ENCODE results near the gene SOX21. TPM values are rescaled to one million over a fixed set of nuclear protein-coding genes. Genes with fewer than 3 reads are reported as not detected.

The SOX21 gene
- total RNA-seq, 1 experiment from 2014 or later = 0.32 TPM

DNA sequence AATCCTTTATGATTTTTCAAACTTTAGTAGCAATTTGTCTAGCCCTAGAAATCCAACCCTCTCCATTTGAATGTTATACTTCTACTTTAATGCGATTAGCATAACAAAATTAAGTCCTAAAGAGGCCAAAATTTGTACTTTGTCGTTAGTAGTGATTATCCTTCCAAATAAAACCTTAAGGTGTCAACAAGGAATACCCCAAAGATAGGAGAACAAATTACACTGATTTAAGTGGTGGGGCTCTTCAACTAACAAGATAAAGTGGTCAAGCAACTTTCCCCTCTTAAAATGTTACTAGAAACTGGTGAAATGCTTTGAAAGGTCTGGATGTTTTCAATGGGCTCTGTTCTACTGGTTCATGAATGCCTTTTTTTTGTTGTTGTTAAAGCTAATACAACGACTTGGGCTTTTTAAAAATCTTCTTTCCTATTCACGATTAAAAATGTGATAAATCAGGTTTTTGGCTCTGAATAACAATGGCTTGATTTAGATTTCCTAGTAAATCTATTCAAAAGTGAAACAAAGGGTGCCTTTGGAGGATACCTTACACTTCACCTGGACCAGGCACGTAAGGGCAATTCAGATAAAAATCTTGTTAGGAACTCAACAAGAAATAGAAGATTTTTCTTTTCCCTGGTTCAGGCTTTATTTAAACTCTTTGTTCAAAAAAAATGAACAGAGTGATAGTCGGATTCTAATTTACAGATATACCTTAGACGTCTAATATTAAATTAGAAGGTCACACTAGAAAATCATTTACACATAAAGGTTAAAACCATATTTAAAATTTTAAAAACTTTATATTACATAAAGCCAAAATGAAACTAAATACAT, 3.1 kb downstream of the SOX21 start:
- no peak for DNase-seq (ENCODE audit: low read depth)

DNA sequence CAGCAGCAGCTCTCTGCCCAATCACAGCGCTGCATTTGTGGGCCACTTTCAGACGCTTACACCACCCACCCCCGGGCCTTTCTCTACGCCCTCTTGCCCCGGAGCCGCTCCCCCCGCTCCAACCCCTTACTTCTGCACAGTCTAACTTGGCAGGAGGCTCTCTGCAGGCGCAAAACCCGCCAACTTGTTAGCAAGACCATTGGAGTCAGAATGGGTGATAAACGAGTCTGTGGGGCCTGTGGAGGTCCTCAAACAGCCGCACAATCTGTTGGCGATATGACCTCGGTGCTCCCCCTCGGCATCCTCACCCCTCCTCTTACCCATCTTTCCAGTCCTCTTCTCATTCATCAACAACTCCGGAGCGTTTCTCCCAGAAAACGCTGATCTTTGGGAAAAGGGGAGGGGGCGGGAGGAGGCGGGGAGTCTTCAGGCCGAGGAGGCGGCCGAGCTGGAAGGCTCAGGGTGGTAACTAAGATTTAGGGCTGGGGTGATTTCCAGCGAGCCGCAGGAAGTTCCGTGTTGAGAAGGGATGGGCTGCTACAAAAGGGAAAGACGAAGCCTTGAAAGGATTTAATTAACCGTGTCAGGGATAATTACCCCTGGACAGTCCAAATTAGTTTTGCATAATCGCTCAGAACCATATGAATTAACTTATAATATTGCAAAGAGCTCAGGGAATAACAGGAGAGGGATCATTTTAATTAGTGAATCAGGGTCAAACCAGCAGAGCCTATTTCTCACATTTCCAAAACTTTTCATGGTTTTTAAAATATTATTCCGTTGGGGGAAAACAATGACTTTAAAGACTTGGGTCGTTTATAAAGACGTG, 4.1 kb downstream of the SOX21 start:
- no peak for DNase-seq (ENCODE audit: low read depth)

DNA sequence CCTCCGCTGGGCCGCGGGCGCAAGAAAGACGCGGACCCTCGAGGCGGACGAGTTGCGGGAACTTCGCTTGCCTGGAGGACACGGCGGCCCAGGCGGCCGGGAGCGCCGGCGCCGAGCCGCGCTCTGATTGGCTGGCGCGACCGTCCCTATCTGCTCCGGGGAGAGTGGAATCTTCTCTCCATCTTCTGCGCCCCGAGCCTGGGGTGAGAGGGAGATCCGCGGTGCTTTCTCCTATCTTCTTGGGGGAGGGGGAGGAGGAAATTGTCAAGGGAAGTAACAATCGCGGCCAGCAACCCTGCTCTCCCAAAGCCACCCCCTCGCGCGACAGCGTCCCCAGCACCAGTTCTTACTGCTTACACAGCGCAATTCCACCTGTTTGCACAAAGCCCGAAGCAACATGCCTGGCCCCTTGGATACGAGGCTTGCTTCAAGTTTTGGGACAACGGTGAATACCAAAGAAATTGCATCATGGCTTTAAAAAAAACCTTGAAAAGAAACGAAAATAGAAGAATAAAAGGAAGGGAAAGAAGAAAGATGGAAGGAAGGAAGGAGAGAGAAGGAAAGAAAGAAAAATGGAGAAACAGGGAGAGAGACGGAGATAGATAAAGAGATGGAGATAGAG, 4.8 kb downstream of the SOX21 start:
- no peak for DNase-seq (ENCODE audit: low read depth)

DNA sequence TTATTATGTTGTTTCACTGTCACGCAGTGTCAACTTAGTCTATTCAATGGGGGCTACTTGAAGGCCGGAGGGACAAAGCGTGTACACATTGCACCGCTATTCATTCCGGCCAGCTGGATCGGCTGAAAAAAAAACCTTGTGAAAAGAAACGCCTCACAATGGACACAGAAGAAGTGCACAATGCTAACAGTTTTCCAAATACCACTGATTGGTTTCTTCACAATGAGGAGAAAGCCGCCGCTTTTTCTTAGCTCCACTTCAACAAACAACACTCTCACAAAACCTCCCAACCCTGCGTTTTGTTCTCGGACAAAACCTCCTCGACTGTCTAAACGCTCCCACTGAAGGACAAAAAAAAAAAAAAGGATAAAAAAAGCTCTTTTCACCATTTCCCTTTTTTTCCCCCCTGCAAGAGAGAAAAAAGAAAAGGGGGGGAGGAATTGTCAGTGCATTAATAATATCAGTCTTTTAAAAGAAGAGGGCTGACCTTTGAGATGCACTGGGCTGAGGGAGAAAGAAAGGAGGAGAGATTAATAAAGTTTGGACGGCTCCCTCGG, 5.4 kb downstream of the SOX21 start:
- DNase-seq (ENCODE audit: low read depth) = no peak

GRCh38 chr13:94706101-94706842, 6.1 kb downstream of the SOX21 start:
- no peak for DNase-seq (ENCODE audit: low read depth)

GRCh38 chr13:94705081-94706030, 7.0 kb downstream of the SOX21 start:
- no peak for DNase-seq (ENCODE audit: low read depth)

- no peak for DNase-seq (ENCODE audit: low read depth)
Measured at GRCh38 chr13:94704377-94705080, 7.8 kb downstream of the SOX21 start.

GRCh38 chr13:94703721-94704314, 8.5 kb downstream of the SOX21 start:
- DNase-seq (ENCODE audit: low read depth) = no peak

DNA sequence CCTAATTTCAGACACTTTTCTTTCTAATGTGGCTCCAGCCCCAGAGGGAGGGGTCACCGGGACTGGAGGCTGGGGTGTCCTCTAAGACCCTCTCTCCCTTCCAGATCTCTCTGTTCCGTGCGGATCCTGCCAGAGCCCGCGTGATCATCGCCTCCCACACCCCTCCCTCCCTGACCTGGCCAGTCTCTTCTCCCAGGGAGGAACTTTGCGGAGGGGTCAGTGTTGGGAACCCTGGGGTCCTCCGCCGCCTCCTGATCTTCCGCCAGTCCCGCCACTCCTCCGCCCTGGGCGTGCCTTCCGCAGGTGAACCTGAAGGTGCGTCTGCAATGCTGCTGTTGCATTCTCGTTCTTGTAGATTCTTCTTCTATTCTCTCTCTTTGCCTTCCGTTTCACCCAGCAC, 9.1 kb downstream of the SOX21 start:
- no peak for DNase-seq (ENCODE audit: low read depth)

GRCh38 chr13:94702181-94703041, 9.9 kb downstream of the SOX21 start:
- no peak for DNase-seq (ENCODE audit: low read depth)

DNA sequence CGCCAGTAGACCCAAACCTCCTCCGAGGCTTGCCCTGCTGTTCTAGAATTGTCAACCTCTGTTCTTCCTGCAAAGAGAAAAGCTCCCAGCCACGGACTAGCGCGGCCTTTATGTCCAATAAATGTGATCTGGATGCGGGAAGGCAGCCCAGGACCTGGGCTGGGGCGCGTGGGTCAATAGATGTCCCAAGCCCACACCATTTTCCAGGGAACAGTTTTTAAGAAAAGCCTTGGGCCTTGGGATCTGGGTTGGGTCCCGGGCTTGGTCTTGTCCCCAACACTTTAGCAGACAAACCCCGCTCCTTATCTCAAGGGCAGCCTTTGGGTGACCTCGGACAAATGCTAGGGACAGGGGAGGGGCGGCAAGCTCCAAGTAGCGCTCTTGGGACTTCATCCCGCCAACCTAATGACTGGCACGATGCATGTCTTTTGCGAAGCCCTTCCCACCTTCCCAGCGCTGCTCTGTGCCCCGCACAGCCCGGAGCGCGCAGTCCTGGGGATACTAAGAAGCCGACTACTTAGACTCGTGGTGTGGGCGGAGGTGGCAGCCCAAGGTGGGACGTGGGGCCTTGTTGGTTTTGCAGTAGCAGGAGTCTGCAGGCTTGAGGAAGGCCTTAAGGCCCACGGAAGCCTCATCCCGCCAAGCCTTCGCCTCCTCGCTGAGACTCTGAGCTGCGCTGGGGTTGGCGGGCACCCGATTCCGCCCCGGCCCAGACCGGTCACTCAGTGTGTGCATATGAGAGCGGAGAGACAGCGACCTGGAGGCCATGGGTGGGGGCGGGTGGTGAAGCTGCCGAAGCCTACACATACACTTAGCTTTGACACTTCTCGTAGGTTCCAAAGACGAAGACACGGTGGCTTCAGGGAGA, 10.8 kb downstream of the SOX21 start:
- no peak for DNase-seq (ENCODE audit: low read depth)

DNA sequence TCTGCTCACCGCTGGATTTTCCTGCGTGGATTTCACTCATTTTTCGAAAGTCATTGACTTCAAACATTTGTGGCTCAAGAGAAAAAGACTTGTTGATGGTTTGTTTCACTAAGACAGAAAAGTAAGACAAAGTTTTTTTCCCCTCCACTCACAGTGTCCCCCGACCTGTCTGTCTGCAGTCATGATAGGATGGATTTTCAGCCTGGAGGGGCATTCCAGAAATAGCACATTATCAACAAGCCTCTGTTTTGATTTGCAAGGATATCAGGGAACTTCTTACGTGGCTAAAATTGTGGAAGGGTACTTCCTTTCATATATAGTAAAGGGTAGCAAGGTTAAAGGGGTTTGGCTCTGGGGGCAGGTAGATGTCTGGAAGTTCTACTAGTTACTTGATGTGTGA, 11.8 kb downstream of the SOX21 start:
- DNase-seq (ENCODE audit: low read depth) = no peak

DNA sequence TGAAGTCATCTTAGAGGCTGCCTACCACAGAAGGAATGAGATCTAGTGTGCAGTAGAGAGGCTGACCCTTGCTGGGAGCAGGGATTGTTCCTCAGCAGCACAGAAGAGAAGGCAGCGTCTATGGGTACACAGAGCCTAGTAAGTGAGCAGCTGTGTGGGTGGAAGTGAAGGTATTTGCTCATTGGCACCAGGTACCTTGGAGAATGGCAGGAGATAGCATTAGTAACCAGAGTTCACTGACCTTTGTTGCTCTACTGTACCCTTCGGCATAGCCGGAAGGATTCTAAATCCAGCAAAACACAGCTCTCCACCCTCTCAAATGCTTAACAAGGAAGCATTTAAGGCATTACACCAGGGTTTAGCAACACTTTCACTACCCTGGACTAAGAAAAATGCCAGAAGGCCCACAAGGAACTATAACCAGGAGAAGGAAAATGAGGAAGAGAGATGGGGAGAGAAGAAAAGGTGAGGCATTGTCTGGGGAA, 12.3 kb downstream of the SOX21 start:
- DNase-seq (ENCODE audit: low read depth) = no peak

DNA sequence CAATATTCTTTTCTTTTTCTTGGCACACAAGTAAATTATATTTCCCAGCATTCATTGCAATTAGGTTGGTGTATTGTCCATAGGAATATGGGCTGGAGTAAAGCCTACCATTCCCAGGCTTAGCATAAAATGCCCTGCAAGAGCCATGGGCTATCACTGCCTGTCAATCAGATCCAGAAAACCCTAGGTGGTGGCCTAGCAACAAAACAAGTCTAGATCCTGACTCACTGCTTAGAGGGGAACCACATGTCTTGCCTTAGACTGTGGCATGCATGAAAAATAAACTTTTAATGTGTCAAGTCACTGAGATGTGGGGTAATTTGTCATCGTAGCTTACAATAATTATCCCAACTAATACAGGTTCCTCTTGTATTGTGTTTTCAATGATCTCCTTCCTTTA, 16.2 kb downstream of the SOX21 start:
- peak; percentile 22 for DNase-seq (ENCODE audit: low read depth)

DNA sequence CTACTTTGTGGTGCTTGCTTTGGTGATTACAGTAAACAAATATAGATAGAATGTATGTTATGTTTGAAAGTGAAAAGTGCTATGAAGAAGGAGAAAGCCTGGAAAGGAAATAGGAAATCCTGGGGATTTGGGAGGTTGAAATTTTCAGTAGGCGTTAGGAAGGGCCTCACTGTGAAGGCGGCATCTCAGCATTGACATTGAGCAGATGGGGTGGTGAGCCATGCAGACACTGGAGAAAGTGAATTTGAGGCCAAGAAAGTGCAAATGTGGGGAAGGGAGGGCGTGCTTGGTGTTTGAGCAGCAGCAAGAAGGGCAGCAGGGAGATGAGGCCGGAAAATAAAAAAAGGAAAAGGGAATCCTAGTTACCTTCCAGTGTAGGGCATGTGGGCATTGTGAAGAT, 20.3 kb downstream of the SOX21 start:
- no peak for DNase-seq (ENCODE audit: low read depth)

DNA sequence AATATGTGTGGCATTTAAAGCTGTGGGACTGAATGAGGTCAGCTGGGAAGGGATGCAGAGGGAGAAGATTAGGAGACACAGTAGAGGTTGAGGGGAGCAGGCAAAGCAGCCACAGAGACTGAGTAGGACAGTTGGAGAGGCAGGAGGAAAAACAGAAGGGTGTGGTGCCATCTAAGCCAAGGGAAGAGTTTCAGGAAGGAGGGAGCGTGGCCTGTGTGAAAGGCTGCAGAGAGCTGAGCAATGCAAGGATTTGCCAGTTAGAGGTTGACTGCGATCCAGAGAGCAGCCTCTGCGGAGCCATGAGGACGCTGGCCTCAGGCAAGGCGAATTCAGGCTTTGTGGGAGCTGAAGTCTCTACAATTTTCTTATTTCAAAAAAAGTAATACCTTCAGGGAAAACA, 28.9 kb downstream of the SOX21 start:
- no peak for DNase-seq (ENCODE audit: low read depth)

GRCh38 chr13:94682229-94682628, 30.1 kb downstream of the SOX21 start:
- DNase-seq (ENCODE audit: low read depth) = no peak
